SJSA1 (cell line): ENCODE data around the gene DOK7. TPM values are rescaled to one million over a fixed set of nuclear protein-coding genes. Genes with fewer than 3 reads are reported as not detected.
"Not testable (repeated sequence)": the region's sequence is repeated elsewhere in the genome, so short reads cannot be mapped to it uniquely, and the experiment has no call there.

Source experiments
- DNase-seq, 2 experiments: peaks; one replicate each; pipeline ENCODE4 v3.0.0-alpha.2; 2015 to 2020; ENCODE audit warnings: low spot score in 2 of 2, low read depth in 1 of 2
- H3K27ac ChIP-seq: fragments of 250-450 bp; sonication (Bioruptor Pico); 2 replicates; pipeline ENCODE4 v1.5.1; 2020; ENCODE audit warnings: mild to moderate bottlenecking, moderate library complexity
- H3K27me3 ChIP-seq: fragments of 250-450 bp; sonication (Bioruptor Pico); replicated peaks from 2 replicates; pipeline ENCODE4 v1.5.1; 2020; ENCODE audit warnings: mild to moderate bottlenecking, moderate library complexity
- H3K36me3 ChIP-seq: fragments of 250-450 bp; sonication (Bioruptor Pico); 2 replicates; pipeline ENCODE4 v1.5.1; 2020; ENCODE audit warnings: mild to moderate bottlenecking
- H3K4me1 ChIP-seq: fragments of 250-450 bp; sonication (Bioruptor Pico); replicated peaks from 2 replicates; pipeline ENCODE4 v1.6.1; 2021; ENCODE audit warnings: mild to moderate bottlenecking
- H3K4me3 ChIP-seq: fragments of 250-450 bp; sonication (Bioruptor Pico); 2 replicates; pipeline ENCODE4 v1.5.1; 2020; ENCODE audit warnings: mild to moderate bottlenecking
- H3K9me3 ChIP-seq: fragments of 250-450 bp; sonication (Bioruptor Pico); replicated peaks from 2 replicates; pipeline ENCODE4 v1.5.1; 2020; ENCODE audit warnings: mild to moderate bottlenecking
- total RNA-seq: library from RNA; depleted of rRNA; stranded (reverse); fragments of >200 nt; shearing (Covaris generic); gene quantifications from 2 replicates; pipeline ENCODE4 v1.2.3, GENCODE V29; 2014

Gene DOK7
- total RNA-seq, 1 experiment from 2014 or later = 0.05 TPM

- no peak overlapping the region for H3K4me3 ChIP-seq
- no peak overlapping the region for H3K27ac ChIP-seq
- no peaks in the 10 kb centered on the region for H3K27me3 ChIP-seq
- H3K9me3 ChIP-seq = no peaks in the 10 kb centered on the region
- H3K36me3 ChIP-seq = no peaks in the 10 kb centered on the region
- H3K4me1 ChIP-seq = peaks cover 11% of the 10 kb centered on the region
- no peak for DNase-seq
Measured at GRCh38 chr4:3452376-3452775, 10.7 kb upstream of the DOK7 start.

GRCh38 chr4:3455596-3455995 lies 7.5 kb upstream of the DOK7 start:
- DNase-seq, H3K4me3 ChIP-seq, H3K27me3 ChIP-seq, H3K9me3 ChIP-seq, H3K36me3 ChIP-seq, H3K27ac ChIP-seq: not testable (repeated sequence)
- H3K4me1 ChIP-seq = peaks cover 11% of the 10 kb centered on the region

DNA sequence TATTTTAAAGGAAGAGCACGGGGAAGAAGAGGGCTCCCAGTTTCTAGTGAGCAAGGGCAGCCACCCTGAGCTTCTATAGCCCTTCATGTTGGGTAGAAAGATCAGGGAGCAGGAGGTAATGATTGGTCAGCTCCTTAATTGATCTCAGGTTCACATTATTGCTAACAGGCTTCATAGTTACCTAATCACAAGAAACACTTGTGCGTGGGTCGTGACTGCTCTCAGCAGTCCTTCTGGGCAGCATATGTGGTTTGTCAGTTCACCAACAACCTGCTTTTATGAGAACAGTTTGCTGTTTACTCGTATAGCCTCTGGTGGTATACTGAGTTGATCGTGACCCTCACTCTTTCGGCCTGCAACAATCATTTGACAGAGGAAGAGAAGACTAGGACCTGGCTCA lies 4.7 kb upstream of the DOK7 start:
- H3K4me1 ChIP-seq = no peaks in the 10 kb centered on the region
- DNase-seq = no peak
- H3K4me3 ChIP-seq = no peak overlapping the region
- no peaks in the 10 kb centered on the region for H3K36me3 ChIP-seq
- H3K27ac ChIP-seq = no peak overlapping the region
- H3K9me3 ChIP-seq = no peaks in the 10 kb centered on the region
- H3K27me3 ChIP-seq = no peaks in the 10 kb centered on the region

DNA sequence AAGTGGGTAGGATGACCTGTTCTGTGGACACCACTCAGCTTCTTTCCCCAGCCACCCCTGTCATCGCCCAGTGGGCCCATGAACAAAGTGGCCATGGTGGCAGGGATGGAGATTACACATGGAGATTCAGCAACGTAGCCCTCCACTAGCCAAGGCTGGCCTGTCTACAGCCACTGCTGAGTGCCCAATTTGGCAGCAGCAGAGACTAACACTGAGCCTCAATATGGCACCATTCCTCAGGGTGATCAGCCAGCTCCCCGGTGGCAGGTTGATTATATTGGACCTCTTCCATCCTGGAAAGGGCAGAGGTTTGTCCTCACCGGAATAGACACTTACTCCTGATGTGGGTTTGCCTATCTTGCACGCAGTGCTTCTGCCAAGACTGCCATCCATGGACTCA lies 4.0 kb upstream of the DOK7 start:
- DNase-seq, H3K27me3 ChIP-seq, H3K4me3 ChIP-seq, H3K27ac ChIP-seq, H3K4me1 ChIP-seq, H3K9me3 ChIP-seq, H3K36me3 ChIP-seq: not testable (repeated sequence)

GRCh38 chr4:3460926-3461325 lies 2.2 kb upstream of the DOK7 start:
- Histone ChIP-seq H3K4me3 (no peak overlapping the region), H3K27me3 (no peaks in the 10 kb centered on the region), H3K9me3 (no peaks in the 10 kb centered on the region), H3K27ac (no peak overlapping the region), H3K4me1 (no peaks in the 10 kb centered on the region), H3K36me3 (no peaks in the 10 kb centered on the region)
- no peak for DNase-seq

- no peak overlapping the region for H3K27ac ChIP-seq
- no peak overlapping the region for H3K4me3 ChIP-seq
- DNase-seq = no peak
- H3K4me1 ChIP-seq = no peaks in the 10 kb centered on the region
- H3K27me3 ChIP-seq = no peaks in the 10 kb centered on the region
- H3K36me3 ChIP-seq = no peaks in the 10 kb centered on the region
- no peaks in the 10 kb centered on the region for H3K9me3 ChIP-seq
Measured at GRCh38 chr4:3461515-3462291, 1.4 kb upstream of the DOK7 start.

DNA sequence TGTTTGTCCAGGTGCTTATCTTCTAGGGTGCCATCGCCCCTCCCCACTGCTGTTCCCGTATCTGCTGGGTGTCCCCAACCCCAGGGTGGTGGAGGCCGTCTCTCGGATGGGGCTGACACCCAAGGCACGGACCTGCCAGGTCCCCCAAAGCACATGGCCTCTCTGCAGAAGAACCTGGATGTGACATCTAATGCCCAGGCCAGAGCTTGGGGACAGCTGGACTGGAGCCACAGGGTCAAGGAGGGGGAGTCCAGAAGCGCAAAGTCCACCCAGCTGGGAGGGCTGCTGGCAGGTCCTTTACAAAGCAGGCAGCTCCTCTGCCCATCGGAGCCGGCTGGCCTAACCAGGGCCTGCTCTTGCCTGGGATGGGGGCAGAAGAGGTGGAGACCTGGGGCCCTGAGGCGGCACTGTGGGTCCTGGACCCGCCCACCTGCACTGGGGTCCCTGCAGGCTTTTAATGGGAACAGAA lies 751 bp upstream of the DOK7 start:
- no peak overlapping the region for H3K4me3 ChIP-seq
- no peaks in the 10 kb centered on the region for H3K4me1 ChIP-seq
- no peaks in the 10 kb centered on the region for H3K27me3 ChIP-seq
- no peaks in the 10 kb centered on the region for H3K9me3 ChIP-seq
- no peaks in the 10 kb centered on the region for H3K36me3 ChIP-seq
- H3K27ac ChIP-seq = no peak overlapping the region
- DNase-seq = no peak

DNA sequence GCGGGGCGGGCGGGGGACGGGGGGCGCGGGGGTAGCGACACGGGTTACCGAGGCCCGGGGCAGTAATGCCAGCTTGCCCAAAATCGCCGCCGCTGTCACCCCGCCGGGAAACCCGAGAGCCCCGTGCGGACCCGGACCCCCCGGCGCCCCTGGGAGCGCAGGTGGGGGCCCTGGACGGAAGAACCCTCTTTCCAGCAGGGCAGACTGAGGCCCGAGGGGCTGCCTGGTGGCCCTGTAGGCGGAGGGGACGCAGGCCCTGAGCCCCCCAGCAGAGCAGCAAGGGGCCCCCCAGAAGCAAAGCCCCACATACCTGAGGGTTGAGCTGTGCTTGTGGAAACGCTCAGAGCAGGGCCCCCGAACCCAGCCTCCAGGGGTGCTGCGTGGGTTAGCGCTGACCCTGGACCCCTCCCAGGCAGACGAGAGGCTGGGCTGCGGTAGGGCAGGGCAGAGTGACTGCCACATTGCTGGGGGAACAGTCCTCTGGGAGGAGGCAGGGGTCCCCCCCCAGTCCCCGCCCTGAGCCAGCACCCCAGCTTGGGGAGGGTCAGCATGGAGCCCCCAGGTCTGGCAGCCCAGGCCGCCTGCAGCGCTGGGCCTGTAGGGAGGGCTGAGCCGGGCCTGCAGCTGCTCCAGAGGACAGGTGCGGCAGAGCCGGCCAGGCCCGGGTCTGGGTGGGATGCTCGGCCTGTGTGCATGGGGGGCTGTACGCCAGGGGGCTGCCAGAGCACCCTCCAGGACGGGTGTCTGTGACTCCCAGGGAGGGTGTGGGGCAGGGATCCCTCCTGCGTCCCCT lies 646 bp downstream of the DOK7 start:
- H3K9me3 ChIP-seq = no peaks in the 10 kb centered on the region
- no peak for DNase-seq
- H3K27me3 ChIP-seq = no peaks in the 10 kb centered on the region
- H3K4me3 ChIP-seq = no peak overlapping the region
- H3K36me3 ChIP-seq = no peaks in the 10 kb centered on the region
- no peak overlapping the region for H3K27ac ChIP-seq
- no peaks in the 10 kb centered on the region for H3K4me1 ChIP-seq

DNA sequence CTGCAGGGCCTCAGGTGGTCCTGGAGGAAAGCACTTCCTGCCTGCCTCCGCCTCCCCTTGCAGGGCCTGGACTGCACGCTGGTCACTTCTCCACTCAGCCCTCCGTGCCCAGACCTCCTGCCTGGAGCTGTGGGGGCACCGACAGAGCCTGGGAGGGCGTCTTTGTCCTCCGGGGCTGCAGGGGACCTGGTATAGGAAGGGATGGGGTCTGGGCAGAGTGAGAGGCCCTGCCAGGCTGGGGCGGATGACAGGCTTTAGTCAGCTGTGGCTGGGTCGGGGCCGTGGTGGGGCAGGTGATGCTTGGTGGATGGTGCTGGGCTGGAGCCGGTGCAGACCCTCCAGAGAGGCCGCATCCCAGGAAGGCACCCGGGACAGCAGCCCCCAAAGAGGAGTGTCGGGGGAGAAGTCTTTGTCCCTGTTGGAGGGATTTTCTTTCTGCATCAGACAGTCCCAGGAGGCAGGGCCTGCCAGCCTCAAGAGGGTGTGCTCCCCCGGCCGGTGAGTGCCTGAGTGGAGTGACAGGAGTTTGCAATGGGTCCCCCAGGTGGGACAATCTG lies 1.3 kb downstream of the DOK7 start:
- Histone ChIP-seq H3K27me3 (no peaks in the 10 kb centered on the region), H3K4me3 (no peak overlapping the region), H3K27ac (no peak overlapping the region), H3K4me1 (no peaks in the 10 kb centered on the region), H3K36me3 (no peaks in the 10 kb centered on the region), H3K9me3 (no peaks in the 10 kb centered on the region)
- DNase-seq = no peak

GRCh38 chr4:3464911-3465697 lies 2.0 kb downstream of the DOK7 start:
- no peaks in the 10 kb centered on the region for H3K36me3 ChIP-seq
- H3K4me3 ChIP-seq = no peak overlapping the region
- no peak overlapping the region for H3K27ac ChIP-seq
- no peaks in the 10 kb centered on the region for H3K9me3 ChIP-seq
- no peaks in the 10 kb centered on the region for H3K4me1 ChIP-seq
- no peak for DNase-seq
- H3K27me3 ChIP-seq = no peaks in the 10 kb centered on the region

DNA sequence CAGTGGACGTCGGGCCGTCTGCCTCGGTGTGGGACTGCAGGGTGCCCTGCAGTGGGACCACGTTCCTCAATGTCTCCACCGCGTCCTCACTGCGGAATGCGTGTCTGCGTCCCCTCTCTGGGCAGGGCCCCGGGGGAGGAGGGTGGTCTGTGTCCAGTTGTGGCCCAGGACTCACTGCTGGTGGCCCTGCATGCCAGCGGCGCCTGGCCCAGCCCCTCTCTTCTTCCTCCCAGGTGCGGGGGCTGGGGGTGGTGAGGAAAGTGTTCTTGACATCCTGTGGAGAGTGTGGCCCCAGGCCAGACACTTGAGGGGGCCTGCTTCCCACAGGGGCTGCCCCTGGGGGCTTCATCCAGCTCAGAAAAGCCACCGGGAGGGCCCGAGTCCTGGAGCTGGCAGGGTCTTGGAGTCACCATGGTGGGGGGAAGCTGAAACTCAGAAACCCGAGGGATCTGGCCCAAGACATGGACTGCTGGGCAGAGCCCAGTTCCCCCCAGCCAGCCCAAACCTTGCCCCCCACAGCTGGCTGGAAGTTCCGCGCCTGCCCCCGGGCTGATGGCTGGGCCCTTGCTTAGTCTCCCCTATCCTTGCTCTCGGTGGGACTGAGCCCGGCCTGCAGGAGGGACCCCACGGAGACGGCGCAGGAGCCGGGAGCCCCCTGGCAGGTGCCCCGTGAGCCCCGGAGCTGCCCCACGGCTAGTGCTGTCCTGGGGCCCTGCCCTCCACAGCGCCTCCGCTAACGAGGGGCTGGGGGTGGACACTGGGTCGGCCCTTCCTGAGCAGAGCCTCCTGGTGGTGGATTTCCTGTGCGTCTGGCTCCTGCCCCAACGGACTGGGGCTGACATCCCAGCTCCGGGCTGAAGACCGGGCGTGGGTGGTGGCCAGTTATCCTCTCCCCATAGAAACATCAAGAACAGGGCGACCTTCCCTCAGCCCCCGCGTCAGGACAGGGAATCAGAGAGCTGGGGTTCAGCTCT lies 2.9 kb downstream of the DOK7 start:
- no peaks in the 10 kb centered on the region for H3K36me3 ChIP-seq
- no peak overlapping the region for H3K4me3 ChIP-seq
- H3K27ac ChIP-seq = no peak overlapping the region
- no peaks in the 10 kb centered on the region for H3K9me3 ChIP-seq
- DNase-seq = no peak
- no peaks in the 10 kb centered on the region for H3K4me1 ChIP-seq
- no peaks in the 10 kb centered on the region for H3K27me3 ChIP-seq

DNA sequence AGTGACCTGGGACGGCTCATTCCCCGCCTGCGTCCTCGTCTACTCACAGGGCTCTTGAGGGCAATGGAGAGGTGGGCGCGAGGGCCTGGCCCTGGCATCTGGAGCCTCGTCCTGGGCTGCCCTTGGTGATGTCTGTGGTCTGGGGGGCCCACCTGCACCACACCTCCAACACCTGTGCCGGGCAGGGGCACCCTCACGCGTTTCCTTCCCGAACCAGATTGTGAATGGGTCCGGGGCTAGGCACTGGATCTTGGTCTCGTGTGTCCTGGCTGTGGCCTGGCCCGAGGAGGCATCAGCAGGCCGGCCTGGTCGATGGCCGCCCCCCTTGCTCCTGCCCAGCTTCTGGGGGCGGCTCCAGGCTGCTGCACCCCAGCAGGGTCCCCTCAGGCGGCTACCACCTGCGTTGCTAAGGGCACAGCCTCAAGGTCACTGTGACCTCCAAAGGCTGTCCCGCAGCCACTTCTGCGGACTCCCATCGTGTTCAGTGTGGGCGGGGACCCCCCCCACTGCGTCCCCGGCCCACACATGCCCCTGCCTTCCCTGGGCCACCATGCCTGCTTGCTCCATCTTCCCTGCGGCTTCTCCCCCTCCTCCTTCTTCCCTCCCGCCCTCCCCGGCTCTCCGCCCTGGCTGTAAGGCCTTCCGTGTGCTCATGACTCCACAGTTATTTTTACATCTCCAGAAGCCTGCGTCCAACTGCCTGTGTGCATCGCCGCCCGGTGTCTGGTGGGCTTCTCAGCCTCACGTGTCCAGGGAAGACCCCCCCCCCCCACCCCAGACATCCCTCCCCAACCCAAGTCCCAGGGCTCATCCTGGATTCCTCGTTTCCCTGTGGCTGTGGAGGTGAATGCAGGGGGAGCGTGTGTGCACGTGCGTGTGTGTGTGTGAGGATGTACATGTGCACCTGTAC lies 3.8 kb downstream of the DOK7 start:
- no peaks in the 10 kb centered on the region for H3K27me3 ChIP-seq
- no peaks in the 10 kb centered on the region for H3K4me1 ChIP-seq
- no peak overlapping the region for H3K4me3 ChIP-seq
- no peaks in the 10 kb centered on the region for H3K36me3 ChIP-seq
- DNase-seq = no peak
- H3K9me3 ChIP-seq = no peaks in the 10 kb centered on the region
- no peak overlapping the region for H3K27ac ChIP-seq
